UCSD-AML1 (cell line): ENCODE measurements around the gene CMAS.

ENCODE experiments used
- DNase-seq: peaks from one replicate; lab custom pipeline; 2025; ENCODE audit not compliant: unreplicated experiment; lab: John Stamatoyannopoulos, UW

CMAS gene

GRCh38 chr12:22105542-22105941 is 59.5 kb downstream of the CMAS start:
- DNase-seq = no peak

- no peak for DNase-seq
Measured at GRCh38 chr12:22110176-22110575, 64.2 kb downstream of the CMAS start.
